K562 (cell line): Measurements from ENCODE around the gene ZCCHC14. TPM values are rescaled to one million over a fixed set of nuclear protein-coding genes. Genes with fewer than 3 reads are reported as not detected.

Experiments used
- ATAC-seq: fragments of 200-7000 bp; cut with Tn5 transposase; 3 replicates; pipeline ENCODE4 v1.9.1; 2020; ENCODE audit warnings: moderate library complexity
- BruUV-seq: library from RNA; stranded (reverse); fragments of 400-500 nt; replicated peaks from 2 replicates; lab custom pipeline; 2021; lab: Mats Ljungman, UMichigan
- CTCF ChIA-PET: fragments of 300-600 bp; formaldehyde crosslinking; extraction: SDS; loops from one replicate; lab custom pipeline; 2021; ENCODE audit warnings: low intra/inter-chr PET ratio; lab: Yijun Ruan, JAX
- POLR2A ChIA-PET: fragments of 300-600, 350-650 bp; sonication (Branson Sonifier 250); formaldehyde crosslinking; extraction: SDS; loops from one replicate; lab custom pipeline; 2021; ENCODE audit warnings: antibody characterized with exemption, inconsistent platforms; lab: Yijun Ruan, JAX
- DNase-seq, 4 experiments: peaks; one replicate each; pipeline versions ENCODE4 v3.0.0 to v3.0.0-alpha.2; 2011 to 2018; ENCODE audit warnings: low spot score in 3 of 4, mixed read lengths in 3 of 4; ENCODE audit errors: extremely low read depth in 1 of 4
- FAIRE-seq: peaks from 2 replicates; lab custom pipeline; 2011; peaks lifted over from hg19 to GRCh38; lab: Jason Lieb, UNC
- H2AFZ ChIP-seq: 2 replicates; pipeline ENCODE4 v1.6.0; 2011; ENCODE audit warnings: low read depth, low read length, control low read depth, inconsistent platforms
- H3K27ac ChIP-seq: fragments of 200-600 bp; 3 replicates; pipeline ENCODE4 v1.8.0; 2011; ENCODE audit warnings: low read depth, mild to moderate bottlenecking, control low read depth, inconsistent platforms, low read length, moderate library complexity, mixed read lengths; ENCODE audit errors: extremely low read depth
- H3K27me3 ChIP-seq, 2 experiments: fragments of 300-600 bp in 1 of 2; 2 replicates in 1 of 2; 3 replicates in 1 of 2; pipeline versions ENCODE4 v1.6.0 to v1.8.0; 2011; ENCODE audit warnings: inconsistent platforms in 2 of 2, low read length in 2 of 2, mild to moderate bottlenecking in 1 of 2, mixed read lengths in 1 of 2, moderate library complexity in 1 of 2; ENCODE audit not compliant: control insufficient read depth in 2 of 2, insufficient read depth in 2 of 2
- H3K36me3 ChIP-seq: fragments of 300-600 bp; 3 replicates; pipeline ENCODE4 v1.8.0; 2011; ENCODE audit warnings: mild to moderate bottlenecking, low read length, inconsistent platforms; ENCODE audit not compliant: control insufficient read depth, insufficient read depth
- H3K4me1 ChIP-seq, 2 experiments: fragments of 200-600 bp in 1 of 2; replicated peaks in 1 of 2; 2 replicates in 1 of 2; 3 replicates in 1 of 2; pipeline versions ENCODE4 v1.5.1 to v1.8.0; 2011; ENCODE audit warnings: inconsistent platforms in 2 of 2, low read length in 2 of 2, mild to moderate bottlenecking in 1 of 2, mixed read lengths in 1 of 2, moderate library complexity in 1 of 2; ENCODE audit not compliant: control insufficient read depth in 2 of 2, insufficient read depth in 2 of 2
- H3K4me2 ChIP-seq: 2 replicates; pipeline ENCODE4 v1.6.1; 2011; ENCODE audit warnings: low read length, control low read depth, inconsistent platforms, mixed read lengths; ENCODE audit not compliant: insufficient read depth
- H3K4me3 ChIP-seq: fragments of 200-600 bp; sonication (generic), shearing (Covaris generic); 2 replicates; pipeline ENCODE4 v1.5.1; 2016; ENCODE audit warnings: control low read depth, inconsistent platforms
- H3K79me2 ChIP-seq: fragments of 200-600 bp; 3 replicates; pipeline ENCODE4 v1.8.0; 2011; ENCODE audit warnings: low read length, inconsistent platforms; ENCODE audit not compliant: control insufficient read depth, insufficient read depth
- H3K9ac ChIP-seq, 2 experiments: 2 replicates each; pipeline versions ENCODE4 v1.6.0 to v1.6.1; 2011; ENCODE audit warnings: low read depth in 2 of 2, low read length in 2 of 2, control low read depth in 1 of 2, inconsistent platforms in 1 of 2, mild to moderate bottlenecking in 1 of 2, mixed read lengths in 1 of 2; ENCODE audit not compliant: insufficient read depth in 1 of 2
- H3K9me1 ChIP-seq: one replicate; pipeline ENCODE4 v1.6.0; 2011; ENCODE audit warnings: inconsistent platforms, mild to moderate bottlenecking, low read length, moderate library complexity; ENCODE audit not compliant: control insufficient read depth, insufficient read depth
- H3K9me3 ChIP-seq: replicated peaks from 2 replicates; pipeline ENCODE4 v1.5.1; 2011; ENCODE audit warnings: low read depth, low read length, inconsistent platforms; ENCODE audit not compliant: control insufficient read depth, insufficient read depth
- H4K20me1 ChIP-seq: replicated peaks from 2 replicates; pipeline ENCODE4 v1.6.1; 2011; ENCODE audit warnings: low read length, inconsistent platforms, mixed read lengths; ENCODE audit not compliant: control insufficient read depth, insufficient read depth
- ARNT ChIP-seq, 2 experiments: fragments of 450-650 bp; IDR thresholded peaks; 2 replicates each; pipeline ENCODE4 v1.6.1; 2016; ENCODE audit warnings: mild to moderate bottlenecking in 1 of 2
- COPS2 ChIP-seq: fragments of 450-650 bp; conservative IDR thresholded peaks from 2 replicates; pipeline ENCODE4 v1.6.1; 2016; ENCODE audit warnings: mild to moderate bottlenecking, moderate library complexity
- CTBP1 ChIP-seq: fragments of 450-650 bp; IDR thresholded peaks from 2 replicates; pipeline ENCODE4 v1.6.1; 2016; ENCODE audit warnings: borderline replicate concordance
- CTCFL ChIP-seq: IDR thresholded peaks from 2 replicates; pipeline ENCODE4 v1.6.1; 2011; ENCODE audit warnings: borderline replicate concordance, low read depth, mild to moderate bottlenecking, moderate library complexity, low read length; ENCODE audit not compliant: insufficient read depth, poor library complexity, severe bottlenecking
- GTF2B ChIP-seq: IDR thresholded peaks from 2 replicates; pipeline ENCODE4 v1.6.1; 2011; ENCODE audit not compliant: insufficient read length; ENCODE audit errors: extremely low read depth
- NR2C1 ChIP-seq, 2 experiments: fragments of 450-650 bp; IDR thresholded peaks; 2 replicates each; pipeline ENCODE4 v1.6.1; 2017; ENCODE audit warnings: mild to moderate bottlenecking in 2 of 2, antibody characterized with exemption in 1 of 2, inconsistent platforms in 1 of 2, missing compliant biosample characterization in 1 of 2, missing genetic modification characterization in 1 of 2
- PTRF ChIP-seq: fragments of 450-650 bp; IDR thresholded peaks from 2 replicates; pipeline ENCODE4 v1.6.1; 2016; ENCODE audit warnings: mild to moderate bottlenecking, missing genetic modification characterization, missing compliant biosample characterization
- WGBS: fragments of 100-300 bp; shearing (Covaris generic); methylation state at CpG from one replicate; pipeline ENCODE4 v1.1.6; 2016; ENCODE audit warnings: low coverage, mixed read lengths; ENCODE audit not compliant: insufficient coverage; ENCODE audit errors: missing lambda C conversion rate; 5-methylcytosine and 5-hydroxymethylcytosine counted together
- in situ Hi-C: fragments of 300-500 bp; cut with MboI; formaldehyde crosslinking; loops from 4 replicates; pipeline ENCODE4 v1.15.0; 2018; ENCODE audit warnings: inconsistent platforms, mixed read lengths
- intact Hi-C: fragments of 100-400 bp; cut with micrococcal nuclease; formaldehyde crosslinking; loops from 2 replicates; pipeline ENCODE4 v1.14.2; 2022
- polyA plus RNA-seq, 8 experiments: library from polyadenylated mRNA; depleted of rRNA in 4 of 8; stranded (reverse) in 5 of 8; unstranded in 3 of 8; fragments of >200 nt; fragmentation: Nextera tagmentation in 2 of 8; fragmentation: Illumina TruSeq in 1 of 8; extraction: Ambion mirVana in 2 of 8; extraction: Trizol in 1 of 8; gene quantifications; 2 replicates each; pipeline versions ENCODE4 v1.2.1 to v1.2.3, GENCODE V29; 2011 to 2014; ENCODE audit warnings: inconsistent platforms in 1 of 8, missing spikeins in 1 of 8
- total RNA-seq, 7 experiments: library from RNA; depleted of rRNA in 6 of 7; stranded (reverse); fragments of >200 nt in 6 of 7; fragmentation: Illumina TruSeq in 2 of 7; extraction: Trizol in 2 of 7; gene quantifications; 2 replicates each; pipeline versions ENCODE4 v1.2.1 to v1.2.3, GENCODE V29; 2011 to 2021; ENCODE audit warnings: low replicate concordance in 1 of 7
- TF ChIP-seq, protein P1 (sequence below): fragments of 450-650 bp; IDR thresholded peaks from 2 replicates; pipeline ENCODE4 v1.6.1; 2017; ENCODE audit warnings: antibody characterized with exemption, mild to moderate bottlenecking
- TF ChIP-seq, protein P2 (sequence below): sonication (generic); formaldehyde crosslinking; IDR thresholded peaks from 2 replicates; pipeline ENCODE4 v1.8.1; 2023; ENCODE audit warnings: mild to moderate bottlenecking, missing genetic modification reagents

ZCCHC14 gene
- total and polyA plus RNA-seq, 9 of the 15 experiments (the other 6 are each of a cell fraction or from before 2014, with no cell fraction given) = 1.5 to 12.4 (median 2.9) TPM

GRCh38 chr16:87406495-87407088, 86.2 kb downstream of the ZCCHC14 start:
- no peak overlapping the region for H3K9ac ChIP-seq
- H3K9me3 ChIP-seq = no peaks in the 10 kb centered on the region
- ATAC-seq = peak; percentile 5; the same call in 1 of the 3 replicates
- no peak overlapping the region for H3K4me2 ChIP-seq
- H3K27me3 ChIP-seq = no peaks in the 10 kb centered on the region
- FAIRE-seq = no peak
- no peak overlapping the region for H2AFZ ChIP-seq
- POLR2A ChIA-PET = interaction anchor here (0.7 to 4.4 kb wide), 7 partner anchors 8 to 155 kb away, joined by 3 to 51 read pairs (median 6); partner anchors contain the start of genes FBXO31 and MAP1LC3B
- peaks cover 70% of the 10 kb centered on the region; the same call in 2 of the 3 replicates for H3K36me3 ChIP-seq
- 83% methylated on average over 14 of the region's 14 CpGs for WGBS
- H3K27ac ChIP-seq = no peak overlapping the region
- CTCF ChIA-PET = no interaction called here
- peaks cover 7% of the 10 kb centered on the region for H4K20me1 ChIP-seq
- peaks cover 0 to 5% of the 10 kb centered on the region in 2 experiments; a peak in 1 of 5 replicates for H3K4me1 ChIP-seq
- in situ Hi-C loops (no loop called here), intact Hi-C loops (no loop called here)
- H3K4me3 ChIP-seq = no peak overlapping the region
- no peaks in the 10 kb centered on the region for H3K9me1 ChIP-seq
- DNase-seq = peak in 1 of 4 experiments; percentile 22
- BruUV-seq = no TSS peak
- no peaks in the 10 kb centered on the region for H3K79me2 ChIP-seq
- no peak for TF ChIP-seq COPS2
- no peak for TF ChIP-seq PTRF
- no peak for TF ChIP-seq CTBP1
- no peak for TF ChIP-seq GTF2B
- TF ChIP-seq, protein P1, sequence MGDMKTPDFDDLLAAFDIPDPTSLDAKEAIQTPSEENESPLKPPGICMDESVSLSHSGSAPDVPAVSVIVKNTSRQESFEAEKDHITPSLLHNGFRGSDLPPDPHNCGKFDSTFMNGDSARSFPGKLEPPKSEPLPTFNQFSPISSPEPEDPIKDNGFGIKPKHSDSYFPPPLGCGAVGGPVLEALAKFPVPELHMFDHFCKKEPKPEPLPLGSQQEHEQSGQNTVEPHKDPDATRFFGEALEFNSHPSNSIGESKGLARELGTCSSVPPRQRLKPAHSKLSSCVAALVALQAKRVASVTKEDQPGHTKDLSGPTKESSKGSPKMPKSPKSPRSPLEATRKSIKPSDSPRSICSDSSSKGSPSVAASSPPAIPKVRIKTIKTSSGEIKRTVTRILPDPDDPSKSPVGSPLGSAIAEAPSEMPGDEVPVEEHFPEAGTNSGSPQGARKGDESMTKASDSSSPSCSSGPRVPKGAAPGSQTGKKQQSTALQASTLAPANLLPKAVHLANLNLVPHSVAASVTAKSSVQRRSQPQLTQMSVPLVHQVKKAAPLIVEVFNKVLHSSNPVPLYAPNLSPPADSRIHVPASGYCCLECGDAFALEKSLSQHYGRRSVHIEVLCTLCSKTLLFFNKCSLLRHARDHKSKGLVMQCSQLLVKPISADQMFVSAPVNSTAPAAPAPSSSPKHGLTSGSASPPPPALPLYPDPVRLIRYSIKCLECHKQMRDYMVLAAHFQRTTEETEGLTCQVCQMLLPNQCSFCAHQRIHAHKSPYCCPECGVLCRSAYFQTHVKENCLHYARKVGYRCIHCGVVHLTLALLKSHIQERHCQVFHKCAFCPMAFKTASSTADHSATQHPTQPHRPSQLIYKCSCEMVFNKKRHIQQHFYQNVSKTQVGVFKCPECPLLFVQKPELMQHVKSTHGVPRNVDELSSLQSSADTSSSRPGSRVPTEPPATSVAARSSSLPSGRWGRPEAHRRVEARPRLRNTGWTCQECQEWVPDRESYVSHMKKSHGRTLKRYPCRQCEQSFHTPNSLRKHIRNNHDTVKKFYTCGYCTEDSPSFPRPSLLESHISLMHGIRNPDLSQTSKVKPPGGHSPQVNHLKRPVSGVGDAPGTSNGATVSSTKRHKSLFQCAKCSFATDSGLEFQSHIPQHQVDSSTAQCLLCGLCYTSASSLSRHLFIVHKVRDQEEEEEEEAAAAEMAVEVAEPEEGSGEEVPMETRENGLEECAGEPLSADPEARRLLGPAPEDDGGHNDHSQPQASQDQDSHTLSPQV = no peak
- TF ChIP-seq, protein P2, sequence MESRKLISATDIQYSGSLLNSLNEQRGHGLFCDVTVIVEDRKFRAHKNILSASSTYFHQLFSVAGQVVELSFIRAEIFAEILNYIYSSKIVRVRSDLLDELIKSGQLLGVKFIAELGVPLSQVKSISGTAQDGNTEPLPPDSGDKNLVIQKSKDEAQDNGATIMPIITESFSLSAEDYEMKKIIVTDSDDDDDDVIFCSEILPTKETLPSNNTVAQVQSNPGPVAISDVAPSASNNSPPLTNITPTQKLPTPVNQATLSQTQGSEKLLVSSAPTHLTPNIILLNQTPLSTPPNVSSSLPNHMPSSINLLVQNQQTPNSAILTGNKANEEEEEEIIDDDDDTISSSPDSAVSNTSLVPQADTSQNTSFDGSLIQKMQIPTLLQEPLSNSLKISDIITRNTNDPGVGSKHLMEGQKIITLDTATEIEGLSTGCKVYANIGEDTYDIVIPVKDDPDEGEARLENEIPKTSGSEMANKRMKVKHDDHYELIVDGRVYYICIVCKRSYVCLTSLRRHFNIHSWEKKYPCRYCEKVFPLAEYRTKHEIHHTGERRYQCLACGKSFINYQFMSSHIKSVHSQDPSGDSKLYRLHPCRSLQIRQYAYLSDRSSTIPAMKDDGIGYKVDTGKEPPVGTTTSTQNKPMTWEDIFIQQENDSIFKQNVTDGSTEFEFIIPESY = peak; percentile 57; the same call in 1 of the 2 replicates
- no peak for TF ChIP-seq ARNT (IDR thresholded peaks at IDR 0.05)
- TF ChIP-seq NR2C1 (IDR thresholded peaks at IDR 0.05) = no peak
- TF ChIP-seq NR2C1 (tag; IDR thresholded peaks at IDR 0.05) = 0 out of 2 replicates have a peak, but pooled peaks have one; percentile 17
- no peak for TF ChIP-seq CTCFL
